ENCODE data around the gene ADCK1.

GRCh38 chr14:77832297-77832696, 32.4 kb downstream of the ADCK1 start:
- TF ChIP-seq CTCF (IDR thresholded peaks at IDR 0.05) (no peak), POLR2A (IDR thresholded peaks at IDR 0.05) (no peak)

Data from Peyer's patch (tissue), 4 donors.